Measurements from ENCODE around the gene RABGAP1L. TPM values are rescaled to one million over a fixed set of nuclear protein-coding genes. Genes with fewer than 3 reads are reported as not detected.
"Not testable (repeated sequence)": the region's sequence is repeated elsewhere in the genome, so short reads cannot be mapped to it uniquely, and the experiment has no call there.

RABGAP1L gene
- polyA plus RNA-seq, 4 donors, result 21.6 to 29.8 (median 29.6) TPM

- DNase-seq (ENCODE audit: low read depth in 4 of 4, low spot score in 3 of 4), result no peak
Observed at GRCh38 chr1:174417921-174418320, 258.6 kb downstream of the RABGAP1L start.

- DNase-seq (ENCODE audit: low read depth in 4 of 4, low spot score in 3 of 4), result no peak
Observed at GRCh38 chr1:174425121-174425520, 265.8 kb downstream of the RABGAP1L start.

- no peak for DNase-seq (ENCODE audit: low read depth in 4 of 4, low spot score in 3 of 4)
Observed at GRCh38 chr1:174426153-174426552, 266.8 kb downstream of the RABGAP1L start.

- no peak for DNase-seq (ENCODE audit: low read depth in 4 of 4, low spot score in 3 of 4)
Observed at GRCh38 chr1:174428033-174428432, 268.7 kb downstream of the RABGAP1L start.

- DNase-seq (ENCODE audit: low read depth in 4 of 4, low spot score in 3 of 4), result no peak
Observed at GRCh38 chr1:174428739-174429138, 269.4 kb downstream of the RABGAP1L start.

GRCh38 chr1:174433451-174433850 lies 274.1 kb downstream of the RABGAP1L start:
- DNase-seq (ENCODE audit: low read depth in 4 of 4, low spot score in 3 of 4), result no peak

- no peak for DNase-seq (ENCODE audit: low read depth in 4 of 4, low spot score in 3 of 4)
Observed at GRCh38 chr1:174445351-174445750, 286.0 kb downstream of the RABGAP1L start.

GRCh38 chr1:174445817-174446216 lies 286.5 kb downstream of the RABGAP1L start:
- no peak for DNase-seq (ENCODE audit: low read depth in 4 of 4, low spot score in 3 of 4)

GRCh38 chr1:174447866-174448530 lies 288.7 kb downstream of the RABGAP1L start, which contains the start of gene GPR52:
Gene GPR52 (plus strand): TSS chr1:174447964. CDS start chr1:174448112, 148 bp downstream.
- no peak for DNase-seq (ENCODE audit: low read depth in 4 of 4, low spot score in 3 of 4)

- DNase-seq (ENCODE audit: low read depth in 4 of 4, low spot score in 3 of 4), result no peak
Observed at GRCh38 chr1:174448531-174448883, 289.2 kb downstream of the RABGAP1L start.

GRCh38 chr1:174448974-174449373 lies 289.7 kb downstream of the RABGAP1L start:
- peak in 2 of 4 donors; percentile 5 to 16 for DNase-seq (ENCODE audit: low read depth in 4 of 4, low spot score in 3 of 4)

- DNase-seq (ENCODE audit: low read depth in 4 of 4, low spot score in 3 of 4), result no peak
Observed at GRCh38 chr1:174451408-174451807, 292.1 kb downstream of the RABGAP1L start.

GRCh38 chr1:174465855-174466254 lies 306.5 kb downstream of the RABGAP1L start:
- DNase-seq (ENCODE audit: low read depth in 4 of 4, low spot score in 3 of 4), result no peak

GRCh38 chr1:174466607-174467006 lies 307.3 kb downstream of the RABGAP1L start:
- DNase-seq (ENCODE audit: low read depth in 4 of 4, low spot score in 3 of 4), result no peak

- no peak for DNase-seq (ENCODE audit: low read depth in 4 of 4, low spot score in 3 of 4)
Observed at GRCh38 chr1:174469052-174469451, 309.7 kb downstream of the RABGAP1L start.

- no peak for DNase-seq (ENCODE audit: low read depth in 4 of 4, low spot score in 3 of 4)
Observed at GRCh38 chr1:174469687-174470086, 310.4 kb downstream of the RABGAP1L start.

GRCh38 chr1:174479281-174479680 lies 320.0 kb downstream of the RABGAP1L start:
- no peak for DNase-seq (ENCODE audit: low read depth in 4 of 4, low spot score in 3 of 4)

- no peak for DNase-seq (ENCODE audit: low read depth in 4 of 4, low spot score in 3 of 4)
Observed at GRCh38 chr1:174480324-174480723, 321.0 kb downstream of the RABGAP1L start.

GRCh38 chr1:174491606-174492005 lies 332.3 kb downstream of the RABGAP1L start:
- DNase-seq (ENCODE audit: low read depth in 4 of 4, low spot score in 3 of 4), result no peak

- no peak for DNase-seq (ENCODE audit: low read depth in 4 of 4, low spot score in 3 of 4)
Observed at GRCh38 chr1:174497478-174497877, 338.2 kb downstream of the RABGAP1L start.

- not testable (repeated sequence) for DNase-seq (ENCODE audit: low read depth in 4 of 4, low spot score in 3 of 4)
Observed at GRCh38 chr1:174516755-174517154, 357.4 kb downstream of the RABGAP1L start.

- no peak for DNase-seq (ENCODE audit: low read depth in 4 of 4, low spot score in 3 of 4)
Observed at GRCh38 chr1:174519844-174520243, 360.5 kb downstream of the RABGAP1L start.

GRCh38 chr1:174531751-174532150 lies 372.4 kb downstream of the RABGAP1L start:
- no peak for DNase-seq (ENCODE audit: low read depth in 4 of 4, low spot score in 3 of 4)
